GM23338 (cell line): Measurements from ENCODE around the gene MFSD2A. TPM values are rescaled to one million over a fixed set of nuclear protein-coding genes. Genes with fewer than 3 reads are reported as not detected.
A peak's percentile ranks its signal among the peaks of the same experiment; 100 is the strongest.

Experiments used
- ATAC-seq: fragments of 200-7000 bp; cut with Tn5 transposase; 3 replicates; pipeline ENCODE4 v1.9.1; 2020
- DNase-seq: peaks from one replicate; pipeline ENCODE4 v3.0.0-alpha.2; 2015; ENCODE audit warnings: low spot score
- H2AFZ ChIP-seq: fragments of 200-600 bp; sonication (generic); 2 replicates; pipeline ENCODE4 v1.8.0; 2016; ENCODE audit warnings: antibody characterized with exemption, mild to moderate bottlenecking, moderate library complexity
- H3F3A ChIP-seq: fragments of 200-600 bp; sonication (generic); replicated peaks from 2 replicates; pipeline ENCODE4 v1.8.0; 2017; ENCODE audit warnings: antibody characterized with exemption, mixed run types, low read depth
- H3K27ac ChIP-seq: fragments of 200-600 bp; sonication (generic); 2 replicates; pipeline ENCODE4 v1.6.1; 2016; ENCODE audit warnings: low read depth
- H3K27me3 ChIP-seq: fragments of 200-600 bp; sonication (generic); 2 replicates; pipeline ENCODE4 v1.8.0; 2016; ENCODE audit warnings: mild to moderate bottlenecking, mixed run types, moderate library complexity; ENCODE audit not compliant: insufficient read depth
- H3K36me3 ChIP-seq: fragments of 200-600 bp; sonication (generic); 2 replicates; pipeline ENCODE4 v1.8.0; 2016; ENCODE audit warnings: mild to moderate bottlenecking; ENCODE audit not compliant: insufficient read depth
- H3K4me1 ChIP-seq: fragments of 200-600 bp; sonication (generic); 2 replicates; pipeline ENCODE4 v1.8.0; 2016; ENCODE audit warnings: mild to moderate bottlenecking, moderate library complexity; ENCODE audit not compliant: insufficient read depth
- H3K4me2 ChIP-seq: fragments of 200-600 bp; sonication (generic); 2 replicates; pipeline ENCODE4 v1.7.1; 2017; ENCODE audit warnings: mixed run types
- H3K4me3 ChIP-seq: fragments of 200-600 bp; sonication (generic); 2 replicates; pipeline ENCODE4 v1.6.1; 2016; ENCODE audit warnings: mixed run types
- H3K79me2 ChIP-seq: fragments of 200-600 bp; sonication (generic); replicated peaks from 2 replicates; pipeline ENCODE4 v1.8.0; 2017; ENCODE audit warnings: mild to moderate bottlenecking; ENCODE audit not compliant: insufficient read depth
- H3K9me2 ChIP-seq: fragments of 200-600 bp; sonication (generic); 2 replicates; pipeline ENCODE4 v1.8.0; 2017; ENCODE audit not compliant: insufficient read depth
- H4K20me1 ChIP-seq: fragments of 200-600 bp; sonication (generic); replicated peaks from 2 replicates; pipeline ENCODE4 v1.8.0; 2017; ENCODE audit warnings: mild to moderate bottlenecking; ENCODE audit not compliant: insufficient read depth
- H3K27ac Mint-ChIP-seq: 2 replicates; pipeline ENCODE4 v1.8.0; 2020; ENCODE audit warnings: inconsistent platforms, mild to moderate bottlenecking, moderate library complexity, mixed read lengths
- H3K27me3 Mint-ChIP-seq: 3 replicates; pipeline ENCODE4 v1.8.0; 2022; ENCODE audit warnings: low read depth, mild to moderate bottlenecking, moderate library complexity, mixed read lengths, inconsistent platforms; ENCODE audit not compliant: insufficient read depth, poor library complexity
- H3K36me3 Mint-ChIP-seq: 3 replicates; pipeline ENCODE4 v1.8.0; 2021; ENCODE audit warnings: low read depth, mild to moderate bottlenecking, inconsistent platforms, moderate library complexity, mixed read lengths
- H3K4me1 Mint-ChIP-seq: 3 replicates; pipeline ENCODE4 v1.8.0; 2020; ENCODE audit warnings: mild to moderate bottlenecking, inconsistent platforms, mixed read lengths
- H3K4me3 Mint-ChIP-seq: 3 replicates; pipeline ENCODE4 v1.8.0; 2021; ENCODE audit warnings: moderate library complexity, mild to moderate bottlenecking, inconsistent platforms, mixed read lengths
- H3K9me3 Mint-ChIP-seq: 3 replicates; pipeline ENCODE4 v1.8.0; 2020; ENCODE audit warnings: moderate library complexity, mild to moderate bottlenecking, inconsistent platforms, mixed read lengths
- CREB1 ChIP-seq: fragments of 250-450 bp; sonication (Bioruptor Pico); IDR thresholded peaks from 2 replicates; pipeline ENCODE4 v1.5.0; 2020; ENCODE audit warnings: low read depth, mild to moderate bottlenecking, moderate library complexity
- EZH2 ChIP-seq: fragments of 200-600 bp; sonication (generic); IDR thresholded peaks from one replicate; pipeline ENCODE4 v1.8.0; 2017; ENCODE audit warnings: antibody characterized with exemption, mild to moderate bottlenecking, low read depth; ENCODE audit not compliant: unreplicated experiment
- EZH2phosphoT487 ChIP-seq: fragments of 200-600 bp; sonication (generic); IDR thresholded peaks from one replicate; pipeline ENCODE4 v1.8.1; 2018; ENCODE audit warnings: antibody characterized with exemption; ENCODE audit not compliant: unreplicated experiment
- JUNB ChIP-seq: IDR thresholded peaks from one replicate; pipeline ENCODE4 v1.6.1; 2016; ENCODE audit warnings: antibody characterized with exemption; ENCODE audit not compliant: unreplicated experiment
- NANOG ChIP-seq: IDR thresholded peaks from 2 replicates; pipeline ENCODE4 v1.6.1; 2016; ENCODE audit warnings: antibody characterized with exemption, borderline replicate concordance
- POLR2AphosphoS5 ChIP-seq: IDR thresholded peaks from 2 replicates; pipeline ENCODE4 v1.6.1; 2016; ENCODE audit warnings: antibody characterized with exemption, low read depth
- REST ChIP-seq: IDR thresholded peaks from one replicate; pipeline ENCODE4 v1.6.1; 2018; ENCODE audit warnings: antibody characterized with exemption; ENCODE audit not compliant: unreplicated experiment
- STAT1 ChIP-seq: IDR thresholded peaks from one replicate; pipeline ENCODE4 v1.6.1; 2016; ENCODE audit warnings: antibody characterized with exemption; ENCODE audit not compliant: unreplicated experiment
- ZNF114 ChIP-seq: fragments of 250-450 bp; sonication (Bioruptor Pico); IDR thresholded peaks from 2 replicates; pipeline ENCODE4 v1.5.0; 2020; ENCODE audit warnings: mild to moderate bottlenecking, moderate library complexity
- ZNF331 ChIP-seq: fragments of 250-450 bp; sonication (Bioruptor Pico); IDR thresholded peaks from 2 replicates; pipeline ENCODE4 v1.5.0; 2020; ENCODE audit warnings: low read depth, mild to moderate bottlenecking, moderate library complexity
- polyA plus RNA-seq: library from polyadenylated mRNA; unstranded; fragments of >200 nt; fragmentation: Nextera tagmentation; extraction: Ambion mirVana; gene quantifications from 2 replicates; pipeline ENCODE4 v1.2.1, GENCODE V29; 2016
- total RNA-seq: library from RNA; depleted of rRNA; stranded (reverse); fragments of >200 nt; shearing (Covaris generic); gene quantifications from 2 replicates; pipeline ENCODE4 v1.2.3, GENCODE V29; 2014
- TF ChIP-seq, protein P1 (sequence below), 2 experiments: fragments of 200-600 bp in 1 of 2; sonication (generic) in 1 of 2; conservative IDR thresholded peaks; 2 replicates each; pipeline versions ENCODE4 v1.5.1 to v1.6.1; 2016 to 2017; ENCODE audit warnings: antibody characterized with exemption in 2 of 2, low read depth in 2 of 2, mild to moderate bottlenecking in 2 of 2, moderate library complexity in 1 of 2
- TF ChIP-seq, protein P2 (sequence below): IDR thresholded peaks from 2 replicates; pipeline ENCODE4 v1.6.1; 2016; ENCODE audit warnings: antibody characterized with exemption
- TF ChIP-seq, protein P3 (sequence below): fragments of 250-450 bp; sonication (Bioruptor Pico); IDR thresholded peaks from 2 replicates; pipeline ENCODE4 v1.5.0; 2020; ENCODE audit warnings: mild to moderate bottlenecking, moderate library complexity

MFSD2A gene
- total and polyA plus RNA-seq, 2 experiments from 2014 or later = 16.1 to 23.9 TPM

DNA sequence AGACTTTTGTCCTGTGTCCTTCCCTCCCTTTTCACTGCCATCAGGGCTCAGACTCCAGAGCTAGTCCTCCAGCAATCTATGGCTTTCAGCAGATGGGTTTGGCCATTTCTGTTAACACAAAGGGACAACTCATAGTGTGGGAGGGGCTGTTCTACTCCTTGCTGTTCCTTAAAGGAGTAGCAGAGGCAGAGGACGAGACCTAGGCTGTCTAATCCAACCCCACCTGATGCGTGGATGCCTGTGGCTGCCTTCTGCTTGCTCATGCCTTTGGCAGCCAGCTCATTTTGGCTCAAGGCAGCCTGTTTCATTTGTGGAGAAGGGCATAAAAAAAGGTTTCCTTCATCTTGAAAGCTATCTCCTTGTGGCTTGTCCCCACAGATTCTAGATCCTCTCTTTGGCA is 27.0 kb downstream of the MFSD2A start:
- Histone ChIP-seq H3K27me3 (no peaks in the 10 kb centered on the region), H3K9me2 (peaks cover 9% of the 10 kb centered on the region), H3K4me1 (peaks cover 19% of the 10 kb centered on the region), H3K27ac (no peak overlapping the region), H4K20me1 (no peaks in the 10 kb centered on the region), H2AFZ (peak overlapping the region; percentile 45), H3K36me3 (no peaks in the 10 kb centered on the region), H3F3A (no peaks in the 10 kb centered on the region), H3K4me2 (no peak overlapping the region), H3K4me3 (no peak overlapping the region), H3K79me2 (no peaks in the 10 kb centered on the region)
- ATAC-seq = no peak; the same call in 1 of the 3 replicates
- H3K9me3 Mint-ChIP-seq = peaks cover 11% of the 10 kb centered on the region
- H3K36me3 Mint-ChIP-seq = peaks cover 8% of the 10 kb centered on the region
- TF ChIP-seq CREB1 (CRISPR knock-in tag) (no peak), EZH2 (no peak), REST (no peak), STAT1 (no peak), NANOG (no peak), ZNF114 (CRISPR knock-in tag) (no peak), EZH2phosphoT487 (no peak), POLR2AphosphoS5 (no peak), JUNB (no peak), ZNF331 (CRISPR knock-in tag) (no peak)
- TF ChIP-seq, protein P1, sequence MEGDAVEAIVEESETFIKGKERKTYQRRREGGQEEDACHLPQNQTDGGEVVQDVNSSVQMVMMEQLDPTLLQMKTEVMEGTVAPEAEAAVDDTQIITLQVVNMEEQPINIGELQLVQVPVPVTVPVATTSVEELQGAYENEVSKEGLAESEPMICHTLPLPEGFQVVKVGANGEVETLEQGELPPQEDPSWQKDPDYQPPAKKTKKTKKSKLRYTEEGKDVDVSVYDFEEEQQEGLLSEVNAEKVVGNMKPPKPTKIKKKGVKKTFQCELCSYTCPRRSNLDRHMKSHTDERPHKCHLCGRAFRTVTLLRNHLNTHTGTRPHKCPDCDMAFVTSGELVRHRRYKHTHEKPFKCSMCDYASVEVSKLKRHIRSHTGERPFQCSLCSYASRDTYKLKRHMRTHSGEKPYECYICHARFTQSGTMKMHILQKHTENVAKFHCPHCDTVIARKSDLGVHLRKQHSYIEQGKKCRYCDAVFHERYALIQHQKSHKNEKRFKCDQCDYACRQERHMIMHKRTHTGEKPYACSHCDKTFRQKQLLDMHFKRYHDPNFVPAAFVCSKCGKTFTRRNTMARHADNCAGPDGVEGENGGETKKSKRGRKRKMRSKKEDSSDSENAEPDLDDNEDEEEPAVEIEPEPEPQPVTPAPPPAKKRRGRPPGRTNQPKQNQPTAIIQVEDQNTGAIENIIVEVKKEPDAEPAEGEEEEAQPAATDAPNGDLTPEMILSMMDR (conservative IDR thresholded peaks at IDR 0.05; ENCODE audit: low read depth in 2 of 2) = no peak
- TF ChIP-seq, protein P2, sequence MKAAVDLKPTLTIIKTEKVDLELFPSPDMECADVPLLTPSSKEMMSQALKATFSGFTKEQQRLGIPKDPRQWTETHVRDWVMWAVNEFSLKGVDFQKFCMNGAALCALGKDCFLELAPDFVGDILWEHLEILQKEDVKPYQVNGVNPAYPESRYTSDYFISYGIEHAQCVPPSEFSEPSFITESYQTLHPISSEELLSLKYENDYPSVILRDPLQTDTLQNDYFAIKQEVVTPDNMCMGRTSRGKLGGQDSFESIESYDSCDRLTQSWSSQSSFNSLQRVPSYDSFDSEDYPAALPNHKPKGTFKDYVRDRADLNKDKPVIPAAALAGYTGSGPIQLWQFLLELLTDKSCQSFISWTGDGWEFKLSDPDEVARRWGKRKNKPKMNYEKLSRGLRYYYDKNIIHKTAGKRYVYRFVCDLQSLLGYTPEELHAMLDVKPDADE = no peak
- TF ChIP-seq, protein P3, sequence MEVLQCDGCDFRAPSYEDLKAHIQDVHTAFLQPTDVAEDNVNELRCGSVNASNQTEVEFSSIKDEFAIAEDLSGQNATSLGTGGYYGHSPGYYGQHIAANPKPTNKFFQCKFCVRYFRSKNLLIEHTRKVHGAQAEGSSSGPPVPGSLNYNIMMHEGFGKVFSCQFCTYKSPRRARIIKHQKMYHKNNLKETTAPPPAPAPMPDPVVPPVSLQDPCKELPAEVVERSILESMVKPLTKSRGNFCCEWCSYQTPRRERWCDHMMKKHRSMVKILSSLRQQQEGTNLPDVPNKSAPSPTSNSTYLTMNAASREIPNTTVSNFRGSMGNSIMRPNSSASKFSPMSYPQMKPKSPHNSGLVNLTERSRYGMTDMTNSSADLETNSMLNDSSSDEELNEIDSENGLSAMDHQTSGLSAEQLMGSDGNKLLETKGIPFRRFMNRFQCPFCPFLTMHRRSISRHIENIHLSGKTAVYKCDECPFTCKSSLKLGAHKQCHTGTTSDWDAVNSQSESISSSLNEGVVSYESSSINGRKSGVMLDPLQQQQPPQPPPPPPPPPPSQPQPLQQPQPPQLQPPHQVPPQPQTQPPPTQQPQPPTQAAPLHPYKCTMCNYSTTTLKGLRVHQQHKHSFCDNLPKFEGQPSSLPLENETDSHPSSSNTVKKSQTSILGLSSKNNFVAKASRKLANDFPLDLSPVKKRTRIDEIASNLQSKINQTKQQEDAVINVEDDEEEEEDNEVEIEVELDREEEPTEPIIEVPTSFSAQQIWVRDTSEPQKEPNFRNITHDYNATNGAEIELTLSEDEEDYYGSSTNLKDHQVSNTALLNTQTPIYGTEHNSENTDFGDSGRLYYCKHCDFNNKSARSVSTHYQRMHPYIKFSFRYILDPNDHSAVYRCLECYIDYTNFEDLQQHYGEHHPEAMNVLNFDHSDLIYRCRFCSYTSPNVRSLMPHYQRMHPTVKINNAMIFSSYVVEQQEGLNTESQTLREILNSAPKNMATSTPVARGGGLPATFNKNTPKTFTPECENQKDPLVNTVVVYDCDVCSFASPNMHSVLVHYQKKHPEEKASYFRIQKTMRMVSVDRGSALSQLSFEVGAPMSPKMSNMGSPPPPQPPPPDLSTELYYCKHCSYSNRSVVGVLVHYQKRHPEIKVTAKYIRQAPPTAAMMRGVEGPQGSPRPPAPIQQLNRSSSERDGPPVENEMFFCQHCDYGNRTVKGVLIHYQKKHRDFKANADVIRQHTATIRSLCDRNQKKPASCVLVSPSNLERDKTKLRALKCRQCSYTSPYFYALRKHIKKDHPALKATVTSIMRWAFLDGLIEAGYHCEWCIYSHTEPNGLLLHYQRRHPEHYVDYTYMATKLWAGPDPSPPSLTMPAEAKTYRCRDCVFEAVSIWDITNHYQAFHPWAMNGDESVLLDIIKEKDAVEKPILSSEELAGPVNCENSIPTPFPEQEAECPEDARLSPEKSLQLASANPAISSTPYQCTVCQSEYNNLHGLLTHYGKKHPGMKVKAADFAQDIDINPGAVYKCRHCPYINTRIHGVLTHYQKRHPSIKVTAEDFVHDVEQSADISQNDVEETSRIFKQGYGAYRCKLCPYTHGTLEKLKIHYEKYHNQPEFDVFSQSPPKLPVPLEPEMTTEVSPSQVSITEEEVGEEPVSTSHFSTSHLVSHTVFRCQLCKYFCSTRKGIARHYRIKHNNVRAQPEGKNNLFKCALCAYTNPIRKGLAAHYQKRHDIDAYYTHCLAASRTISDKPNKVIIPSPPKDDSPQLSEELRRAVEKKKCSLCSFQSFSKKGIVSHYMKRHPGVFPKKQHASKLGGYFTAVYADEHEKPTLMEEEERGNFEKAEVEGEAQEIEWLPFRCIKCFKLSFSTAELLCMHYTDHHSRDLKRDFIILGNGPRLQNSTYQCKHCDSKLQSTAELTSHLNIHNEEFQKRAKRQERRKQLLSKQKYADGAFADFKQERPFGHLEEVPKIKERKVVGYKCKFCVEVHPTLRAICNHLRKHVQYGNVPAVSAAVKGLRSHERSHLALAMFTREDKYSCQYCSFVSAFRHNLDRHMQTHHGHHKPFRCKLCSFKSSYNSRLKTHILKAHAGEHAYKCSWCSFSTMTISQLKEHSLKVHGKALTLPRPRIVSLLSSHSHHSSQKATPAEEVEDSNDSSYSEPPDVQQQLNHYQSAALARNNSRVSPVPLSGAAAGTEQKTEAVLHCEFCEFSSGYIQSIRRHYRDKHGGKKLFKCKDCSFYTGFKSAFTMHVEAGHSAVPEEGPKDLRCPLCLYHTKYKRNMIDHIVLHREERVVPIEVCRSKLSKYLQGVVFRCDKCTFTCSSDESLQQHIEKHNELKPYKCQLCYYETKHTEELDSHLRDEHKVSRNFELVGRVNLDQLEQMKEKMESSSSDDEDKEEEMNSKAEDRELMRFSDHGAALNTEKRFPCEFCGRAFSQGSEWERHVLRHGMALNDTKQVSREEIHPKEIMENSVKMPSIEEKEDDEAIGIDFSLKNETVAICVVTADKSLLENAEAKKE = no peak
- no peak for DNase-seq
- H3K27me3 Mint-ChIP-seq = peaks cover 7% of the 10 kb centered on the region
- no peak overlapping the region for H3K4me3 Mint-ChIP-seq
- peaks cover 33% of the 10 kb centered on the region for H3K4me1 Mint-ChIP-seq
- no peak overlapping the region for H3K27ac Mint-ChIP-seq
